ENCODE data around the gene PCSK1.
"Not testable (repeated sequence)": the region's sequence is repeated elsewhere in the genome, so short reads cannot be mapped to it uniquely, and the experiment has no call there.

Gene PCSK1

GRCh38 chr5:96367337-96367736, 65.7 kb downstream of the PCSK1 start:
- DNase-seq, result not testable (repeated sequence)

- DNase-seq, result no peak
Observed at GRCh38 chr5:96354237-96354636, 78.8 kb downstream of the PCSK1 start.

GRCh38 chr5:96353220-96353619, 79.8 kb downstream of the PCSK1 start:
- DNase-seq, result no peak

GRCh38 chr5:96350678-96351077, 82.4 kb downstream of the PCSK1 start:
- no peak for DNase-seq

GRCh38 chr5:96348536-96348935, 84.5 kb downstream of the PCSK1 start:
- DNase-seq, result no peak

- DNase-seq, result no peak
Observed at GRCh38 chr5:96347502-96348292, 85.4 kb downstream of the PCSK1 start.

- DNase-seq, result no peak
Observed at GRCh38 chr5:96344678-96345577, 88.1 kb downstream of the PCSK1 start.

- DNase-seq, result no peak
Observed at GRCh38 chr5:96343094-96343493, 90.0 kb downstream of the PCSK1 start.

- DNase-seq, result no peak
Observed at GRCh38 chr5:96342581-96342980, 90.5 kb downstream of the PCSK1 start.

All from activated CD8-positive, alpha-beta memory T cell treated with anti-CD3 and anti-CD28 coated beads for 24 hours (primary cell).